Suprapubic skin (tissue), 4 donors: Measurements from ENCODE around the gene SLFN13.

Experiments
- EP300 ChIP-seq: sonication (generic); formaldehyde crosslinking; IDR thresholded peaks from one replicate; pipeline ENCODE4 v1.6.1; 2017; ENCODE audit warnings: antibody characterized with exemption
- POLR2A ChIP-seq, 2 donors: fragments of 450-650 bp; IDR thresholded peaks; one replicate each; pipeline ENCODE4 v1.6.1; 2017; ENCODE audit warnings: antibody characterized with exemption in 2 of 2, mild to moderate bottlenecking in 2 of 2, moderate library complexity in 2 of 2
- POLR2AphosphoS5 ChIP-seq, 3 donors: sonication (generic); formaldehyde crosslinking; IDR thresholded peaks; one replicate each; pipeline ENCODE4 v1.6.1; 2017; ENCODE audit warnings: antibody characterized with exemption in 3 of 3
- TF ChIP-seq, protein P1 (sequence below), 2 donors: fragments of 200-600 bp in 1 of 2; fragments of 450-650 bp in 1 of 2; sonication (generic) in 1 of 2; IDR thresholded peaks; one replicate each; pipeline ENCODE4 v1.5.1; 2016 to 2019; ENCODE audit warnings: antibody characterized with exemption in 2 of 2, mild to moderate bottlenecking in 1 of 2, moderate library complexity in 1 of 2

DNA sequence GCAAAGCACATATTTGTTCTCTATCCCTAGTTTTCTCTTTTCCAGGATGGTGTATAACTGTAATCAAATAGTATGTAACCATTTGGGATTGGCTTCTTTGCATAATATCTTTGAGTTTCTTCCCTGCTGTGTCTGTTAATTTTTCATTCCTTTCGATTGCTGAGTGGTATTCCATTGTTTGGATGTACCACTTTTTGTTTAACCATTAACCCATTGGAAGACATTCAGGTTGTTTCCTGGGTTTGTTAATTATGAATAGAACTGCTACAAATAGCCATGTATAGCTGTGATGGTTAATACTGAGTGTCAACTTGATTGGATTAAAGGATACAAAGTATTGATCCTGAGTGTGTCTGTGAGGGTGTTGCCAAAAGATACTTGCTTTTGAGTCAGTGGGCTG lies 4.6 kb upstream of the SLFN13 start:
- TF ChIP-seq, protein P1, sequence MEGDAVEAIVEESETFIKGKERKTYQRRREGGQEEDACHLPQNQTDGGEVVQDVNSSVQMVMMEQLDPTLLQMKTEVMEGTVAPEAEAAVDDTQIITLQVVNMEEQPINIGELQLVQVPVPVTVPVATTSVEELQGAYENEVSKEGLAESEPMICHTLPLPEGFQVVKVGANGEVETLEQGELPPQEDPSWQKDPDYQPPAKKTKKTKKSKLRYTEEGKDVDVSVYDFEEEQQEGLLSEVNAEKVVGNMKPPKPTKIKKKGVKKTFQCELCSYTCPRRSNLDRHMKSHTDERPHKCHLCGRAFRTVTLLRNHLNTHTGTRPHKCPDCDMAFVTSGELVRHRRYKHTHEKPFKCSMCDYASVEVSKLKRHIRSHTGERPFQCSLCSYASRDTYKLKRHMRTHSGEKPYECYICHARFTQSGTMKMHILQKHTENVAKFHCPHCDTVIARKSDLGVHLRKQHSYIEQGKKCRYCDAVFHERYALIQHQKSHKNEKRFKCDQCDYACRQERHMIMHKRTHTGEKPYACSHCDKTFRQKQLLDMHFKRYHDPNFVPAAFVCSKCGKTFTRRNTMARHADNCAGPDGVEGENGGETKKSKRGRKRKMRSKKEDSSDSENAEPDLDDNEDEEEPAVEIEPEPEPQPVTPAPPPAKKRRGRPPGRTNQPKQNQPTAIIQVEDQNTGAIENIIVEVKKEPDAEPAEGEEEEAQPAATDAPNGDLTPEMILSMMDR (IDR thresholded peaks at IDR 0.05): no peak
- no peak for TF ChIP-seq EP300
- TF ChIP-seq POLR2A (IDR thresholded peaks at IDR 0.05): no peak
- TF ChIP-seq POLR2AphosphoS5 (IDR thresholded peaks at IDR 0.05): no peak
